ENCODE measurements around the gene ARHGAP24.

DNA sequence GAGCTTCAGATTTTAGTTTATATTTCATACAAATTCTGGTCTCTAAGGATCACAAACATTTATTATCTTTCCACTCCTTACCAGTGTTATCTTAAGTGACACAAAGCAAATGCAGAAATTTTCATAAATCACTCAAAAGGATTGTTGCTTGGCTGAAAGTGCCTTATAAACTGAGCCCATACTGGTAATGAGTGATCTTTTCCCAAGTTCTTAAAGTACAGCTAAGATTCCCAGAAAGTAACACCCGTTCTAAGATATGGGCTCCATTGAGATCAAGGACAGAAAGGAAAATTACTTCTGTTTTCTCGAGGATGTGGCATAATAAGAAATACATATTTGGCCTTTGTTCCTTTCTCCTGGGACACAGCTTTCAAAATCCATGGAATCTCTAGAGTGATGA, 313.7 kb downstream of the ARHGAP24 start:
- TF ChIP-seq ELF4 (IDR thresholded peaks at IDR 0.05) (no peak), TARDBP (IDR thresholded peaks at IDR 0.05) (no peak), FOXA1 (IDR thresholded peaks at IDR 0.05) (no peak), ZNF384 (IDR thresholded peaks at IDR 0.05) (no peak), FOXK2 (IDR thresholded peaks at IDR 0.05) (no peak), L3MBTL2 (conservative IDR thresholded peaks at IDR 0.05) (no peak), HDGF (IDR thresholded peaks at IDR 0.05; ENCODE audit: borderline replicate concordance) (no peak), NFRKB (IDR thresholded peaks at IDR 0.05) (no peak), BHLHE40 (IDR thresholded peaks at IDR 0.05; ENCODE audit: borderline replicate concordance) (no peak)
- TF ChIP-seq, protein P1, sequence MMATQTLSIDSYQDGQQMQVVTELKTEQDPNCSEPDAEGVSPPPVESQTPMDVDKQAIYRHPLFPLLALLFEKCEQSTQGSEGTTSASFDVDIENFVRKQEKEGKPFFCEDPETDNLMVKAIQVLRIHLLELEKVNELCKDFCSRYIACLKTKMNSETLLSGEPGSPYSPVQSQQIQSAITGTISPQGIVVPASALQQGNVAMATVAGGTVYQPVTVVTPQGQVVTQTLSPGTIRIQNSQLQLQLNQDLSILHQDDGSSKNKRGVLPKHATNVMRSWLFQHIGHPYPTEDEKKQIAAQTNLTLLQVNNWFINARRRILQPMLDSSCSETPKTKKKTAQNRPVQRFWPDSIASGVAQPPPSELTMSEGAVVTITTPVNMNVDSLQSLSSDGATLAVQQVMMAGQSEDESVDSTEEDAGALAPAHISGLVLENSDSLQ (IDR thresholded peaks at IDR 0.05): 0 out of 2 replicates have a peak, but pooled peaks have one; percentile 6
